GM12865 (cell line): ENCODE data around the gene HPCAL1.

Experiments
- DNase-seq: peaks from one replicate; pipeline ENCODE4 v3.0.0; 2010; ENCODE audit warnings: low read depth
- H3K4me3 ChIP-seq: 2 replicates; pipeline ENCODE4 v1.5.1; 2011; ENCODE audit warnings: mild to moderate bottlenecking, low read depth, low read length, control low read depth
- TF ChIP-seq, protein P1 (sequence below): IDR thresholded peaks from 2 replicates; pipeline ENCODE4 v1.5.1; 2011; ENCODE audit warnings: low read length, control low read depth, low read depth, inconsistent platforms; ENCODE audit not compliant: insufficient read depth; ENCODE audit errors: missing control alignments

The HPCAL1 gene

DNA sequence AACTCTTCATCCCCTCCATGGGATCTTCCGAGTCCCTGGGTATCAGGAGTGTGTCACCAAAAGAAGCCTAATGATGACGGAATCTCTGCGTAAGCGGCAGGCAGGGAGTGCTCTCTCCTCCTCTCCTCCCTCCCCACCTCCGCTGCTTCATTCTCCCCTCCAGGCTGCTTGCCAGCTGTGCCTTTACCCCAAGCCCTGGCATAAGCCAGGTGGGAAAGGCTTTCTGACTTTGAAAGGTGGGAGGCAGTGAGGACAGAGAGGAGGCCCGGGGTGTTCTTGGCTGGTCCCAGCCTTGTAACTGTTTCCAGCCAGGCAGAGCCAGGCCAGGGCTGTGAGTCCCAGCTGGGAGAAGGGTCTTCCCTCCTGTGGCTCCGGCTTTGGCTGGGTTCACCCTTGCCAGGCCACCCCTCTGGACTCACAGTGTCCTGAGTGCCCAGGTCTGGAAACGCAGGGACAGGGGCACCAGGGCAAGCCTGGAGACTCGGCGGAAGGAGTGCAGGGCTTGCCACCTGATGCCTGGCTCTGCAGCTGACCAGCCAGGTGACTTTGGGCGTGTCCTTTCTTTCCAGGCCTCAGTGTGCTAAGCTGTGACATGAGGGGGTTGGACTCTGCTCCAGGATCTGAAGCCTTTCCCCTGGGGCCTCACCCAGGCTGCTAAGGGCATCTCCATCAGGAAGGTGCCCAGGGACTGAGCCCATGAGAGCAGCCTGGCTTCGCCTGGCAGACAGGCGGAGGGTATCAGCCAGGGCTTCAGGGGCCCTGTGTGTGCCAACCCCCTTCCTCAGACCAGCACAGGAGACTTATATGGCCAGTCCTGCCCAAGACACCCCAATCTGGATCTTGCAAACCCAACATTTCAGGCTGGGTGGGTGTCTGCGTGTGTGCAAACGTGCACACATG is 32.7 kb upstream of the HPCAL1 start:
- no peak for DNase-seq
- TF ChIP-seq, protein P1, sequence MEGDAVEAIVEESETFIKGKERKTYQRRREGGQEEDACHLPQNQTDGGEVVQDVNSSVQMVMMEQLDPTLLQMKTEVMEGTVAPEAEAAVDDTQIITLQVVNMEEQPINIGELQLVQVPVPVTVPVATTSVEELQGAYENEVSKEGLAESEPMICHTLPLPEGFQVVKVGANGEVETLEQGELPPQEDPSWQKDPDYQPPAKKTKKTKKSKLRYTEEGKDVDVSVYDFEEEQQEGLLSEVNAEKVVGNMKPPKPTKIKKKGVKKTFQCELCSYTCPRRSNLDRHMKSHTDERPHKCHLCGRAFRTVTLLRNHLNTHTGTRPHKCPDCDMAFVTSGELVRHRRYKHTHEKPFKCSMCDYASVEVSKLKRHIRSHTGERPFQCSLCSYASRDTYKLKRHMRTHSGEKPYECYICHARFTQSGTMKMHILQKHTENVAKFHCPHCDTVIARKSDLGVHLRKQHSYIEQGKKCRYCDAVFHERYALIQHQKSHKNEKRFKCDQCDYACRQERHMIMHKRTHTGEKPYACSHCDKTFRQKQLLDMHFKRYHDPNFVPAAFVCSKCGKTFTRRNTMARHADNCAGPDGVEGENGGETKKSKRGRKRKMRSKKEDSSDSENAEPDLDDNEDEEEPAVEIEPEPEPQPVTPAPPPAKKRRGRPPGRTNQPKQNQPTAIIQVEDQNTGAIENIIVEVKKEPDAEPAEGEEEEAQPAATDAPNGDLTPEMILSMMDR = no peak
- H3K4me3 ChIP-seq = no peak overlapping the region

DNA sequence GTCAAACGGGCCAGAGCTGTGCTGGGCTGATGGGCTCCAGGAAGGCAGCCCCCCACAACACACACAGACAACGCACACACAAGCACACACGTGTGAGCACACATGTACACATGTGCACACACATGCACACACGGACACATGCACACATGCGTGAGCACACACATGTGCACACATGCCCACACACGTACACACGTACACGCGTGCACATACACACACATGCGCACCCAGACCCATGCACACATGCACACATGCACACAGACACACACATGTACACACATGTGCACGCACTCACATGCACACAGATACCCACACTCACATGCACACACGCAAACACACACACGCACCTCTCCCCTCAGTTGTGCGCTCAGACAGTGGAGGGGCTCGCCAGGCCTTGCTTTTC is 31.2 kb upstream of the HPCAL1 start:
- no peak for DNase-seq
- H3K4me3 ChIP-seq = no peak overlapping the region
- TF ChIP-seq, protein P1 = no peak

- TF ChIP-seq, protein P1 = no peak
- no peak overlapping the region for H3K4me3 ChIP-seq
- DNase-seq = no peak
Observed at GRCh38 chr2:10271946-10272345, 30.8 kb upstream of the HPCAL1 start.

- TF ChIP-seq, protein P1 = no peak
- no peak for DNase-seq
- H3K4me3 ChIP-seq = no peak overlapping the region
Observed at GRCh38 chr2:10272464-10272863, 30.2 kb upstream of the HPCAL1 start.

- no peak overlapping the region for H3K4me3 ChIP-seq
- TF ChIP-seq, protein P1 = no peak
- DNase-seq = no peak
Observed at GRCh38 chr2:10273215-10274175, 29.2 kb upstream of the HPCAL1 start.

GRCh38 chr2:10274376-10274775 is 28.3 kb upstream of the HPCAL1 start:
- H3K4me3 ChIP-seq = no peak overlapping the region
- TF ChIP-seq, protein P1 = no peak
- DNase-seq = no peak
